ENCODE results near the gene ZFP90.

- TF ChIP-seq CTCF (conservative IDR thresholded peaks at IDR 0.05) (no peak), ZFX (IDR thresholded peaks at IDR 0.05) (no peak)
These were observed 78.6 kb downstream of the ZFP90 start for GRCh38 chr16:68617734-68618133.
